Activated T-cell treated with anti-CD3 and anti-CD28 coated beads, Interleukin-2, amount 50 U/mL, for 24 hours (primary cell): ENCODE measurements around the gene MDFI.

ENCODE experiments used
- DNase-seq: peaks from one replicate; pipeline ENCODE4 v3.0.0-alpha.2; 2020
- H3K27ac Mint-ChIP-seq: 2 replicates; pipeline ENCODE4 v1.8.0; 2020; ENCODE audit warnings: mild to moderate bottlenecking, mixed read lengths
- H3K27me3 Mint-ChIP-seq: 2 replicates; pipeline ENCODE4 v1.8.0; 2020; ENCODE audit warnings: mixed read lengths
- H3K36me3 Mint-ChIP-seq: 2 replicates; pipeline ENCODE4 v1.8.0; 2020; ENCODE audit warnings: low read depth, mixed read lengths
- H3K4me1 Mint-ChIP-seq: 2 replicates; pipeline ENCODE4 v1.8.0; 2020; ENCODE audit warnings: low read depth, mixed read lengths
- H3K4me3 Mint-ChIP-seq: 2 replicates; pipeline ENCODE4 v1.8.0; 2020; ENCODE audit warnings: mild to moderate bottlenecking, moderate library complexity, mixed read lengths
- H3K9me3 Mint-ChIP-seq: 2 replicates; pipeline ENCODE4 v1.8.0; 2020; ENCODE audit warnings: mixed read lengths

The MDFI gene

GRCh38 chr6:41656002-41656691 lies 17.9 kb downstream of the MDFI start:
- DNase-seq, result no peak
- no peaks in the 10 kb centered on the region for H3K9me3 Mint-ChIP-seq
- no peak overlapping the region for H3K27ac Mint-ChIP-seq
- H3K27me3 Mint-ChIP-seq, result peaks cover 46% of the 10 kb centered on the region
- H3K4me1 Mint-ChIP-seq, result no peaks in the 10 kb centered on the region
- H3K4me3 Mint-ChIP-seq, result no peak overlapping the region
- no peaks in the 10 kb centered on the region for H3K36me3 Mint-ChIP-seq

GRCh38 chr6:41657131-41658094 lies 19.1 kb downstream of the MDFI start:
- Mint-ChIP-seq H3K4me3 (no peak overlapping the region), H3K9me3 (no peaks in the 10 kb centered on the region), H3K36me3 (no peaks in the 10 kb centered on the region), H3K27ac (no peak overlapping the region), H3K27me3 (peaks cover 58% of the 10 kb centered on the region), H3K4me1 (no peaks in the 10 kb centered on the region)
- no peak for DNase-seq

GRCh38 chr6:41658636-41659035 lies 20.4 kb downstream of the MDFI start:
- H3K9me3 Mint-ChIP-seq, result no peaks in the 10 kb centered on the region
- no peaks in the 10 kb centered on the region for H3K36me3 Mint-ChIP-seq
- H3K4me1 Mint-ChIP-seq, result no peaks in the 10 kb centered on the region
- H3K27me3 Mint-ChIP-seq, result peaks cover 64% of the 10 kb centered on the region
- no peak overlapping the region for H3K27ac Mint-ChIP-seq
- H3K4me3 Mint-ChIP-seq, result no peak overlapping the region
- DNase-seq, result no peak

- H3K27ac Mint-ChIP-seq, result no peak overlapping the region
- no peaks in the 10 kb centered on the region for H3K9me3 Mint-ChIP-seq
- no peak for DNase-seq
- H3K36me3 Mint-ChIP-seq, result no peaks in the 10 kb centered on the region
- H3K27me3 Mint-ChIP-seq, result peaks cover 58% of the 10 kb centered on the region
- H3K4me1 Mint-ChIP-seq, result no peaks in the 10 kb centered on the region
- no peak overlapping the region for H3K4me3 Mint-ChIP-seq
Observed at GRCh38 chr6:41659935-41660334, 21.7 kb downstream of the MDFI start.

- Mint-ChIP-seq H3K27ac (no peak overlapping the region), H3K4me1 (no peaks in the 10 kb centered on the region), H3K36me3 (no peaks in the 10 kb centered on the region), H3K4me3 (no peak overlapping the region), H3K9me3 (no peaks in the 10 kb centered on the region), H3K27me3 (peaks cover 28% of the 10 kb centered on the region)
- no peak for DNase-seq
Observed at GRCh38 chr6:41663568-41663967, 25.3 kb downstream of the MDFI start.

- H3K9me3 Mint-ChIP-seq, result no peaks in the 10 kb centered on the region
- H3K36me3 Mint-ChIP-seq, result no peaks in the 10 kb centered on the region
- no peak for DNase-seq
- H3K4me1 Mint-ChIP-seq, result no peaks in the 10 kb centered on the region
- H3K4me3 Mint-ChIP-seq, result no peak overlapping the region
- H3K27me3 Mint-ChIP-seq, result peaks cover 23% of the 10 kb centered on the region
- H3K27ac Mint-ChIP-seq, result no peak overlapping the region
Observed at GRCh38 chr6:41664271-41664670, 26.0 kb downstream of the MDFI start.

GRCh38 chr6:41667195-41667594 lies 28.9 kb downstream of the MDFI start:
- Mint-ChIP-seq H3K36me3 (no peaks in the 10 kb centered on the region), H3K27me3 (peaks cover 30% of the 10 kb centered on the region)

GRCh38 chr6:41668968-41669367 lies 30.7 kb downstream of the MDFI start:
- no peak for DNase-seq
- Mint-ChIP-seq H3K4me3 (no peak overlapping the region), H3K27ac (no peak overlapping the region), H3K4me1 (no peaks in the 10 kb centered on the region), H3K36me3 (no peaks in the 10 kb centered on the region), H3K27me3 (peaks cover 23% of the 10 kb centered on the region), H3K9me3 (no peaks in the 10 kb centered on the region)

More at GRCh38 chr6:41667195-41667594, 28.9 kb downstream of the MDFI start:
- no peak overlapping the region for H3K4me3 Mint-ChIP-seq
- H3K4me1 Mint-ChIP-seq, result no peaks in the 10 kb centered on the region
- no peak for DNase-seq
- no peak overlapping the region for H3K27ac Mint-ChIP-seq
- no peaks in the 10 kb centered on the region for H3K9me3 Mint-ChIP-seq

GRCh38 chr6:41670703-41671360 lies 32.6 kb downstream of the MDFI start:
- no peaks in the 10 kb centered on the region for H3K36me3 Mint-ChIP-seq
- no peaks in the 10 kb centered on the region for H3K4me1 Mint-ChIP-seq
- H3K27me3 Mint-ChIP-seq, result peaks cover 25% of the 10 kb centered on the region
- no peak overlapping the region for H3K27ac Mint-ChIP-seq
- H3K9me3 Mint-ChIP-seq, result no peaks in the 10 kb centered on the region
- no peak overlapping the region for H3K4me3 Mint-ChIP-seq
- no peak for DNase-seq

GRCh38 chr6:41671376-41671775 lies 33.1 kb downstream of the MDFI start:
- H3K27ac Mint-ChIP-seq, result no peak overlapping the region
- H3K4me3 Mint-ChIP-seq, result no peak overlapping the region
- H3K9me3 Mint-ChIP-seq, result no peaks in the 10 kb centered on the region
- peaks cover 25% of the 10 kb centered on the region for H3K27me3 Mint-ChIP-seq
- DNase-seq, result no peak
- no peaks in the 10 kb centered on the region for H3K4me1 Mint-ChIP-seq
- no peaks in the 10 kb centered on the region for H3K36me3 Mint-ChIP-seq

- DNase-seq, result no peak
- no peak overlapping the region for H3K27ac Mint-ChIP-seq
- no peak overlapping the region for H3K4me3 Mint-ChIP-seq
- peaks cover 26% of the 10 kb centered on the region for H3K27me3 Mint-ChIP-seq
- H3K9me3 Mint-ChIP-seq, result no peaks in the 10 kb centered on the region
- no peaks in the 10 kb centered on the region for H3K36me3 Mint-ChIP-seq
- no peaks in the 10 kb centered on the region for H3K4me1 Mint-ChIP-seq
Observed at GRCh38 chr6:41672016-41672415, 33.7 kb downstream of the MDFI start.

- H3K27ac Mint-ChIP-seq, result no peak overlapping the region
- H3K9me3 Mint-ChIP-seq, result no peaks in the 10 kb centered on the region
- H3K4me3 Mint-ChIP-seq, result no peak overlapping the region
- H3K27me3 Mint-ChIP-seq, result peaks cover 27% of the 10 kb centered on the region
- DNase-seq, result no peak
- no peaks in the 10 kb centered on the region for H3K36me3 Mint-ChIP-seq
- no peaks in the 10 kb centered on the region for H3K4me1 Mint-ChIP-seq
Observed at GRCh38 chr6:41672816-41673703, 34.8 kb downstream of the MDFI start.

GRCh38 chr6:41673704-41674000 lies 35.4 kb downstream of the MDFI start:
- H3K36me3 Mint-ChIP-seq, result no peaks in the 10 kb centered on the region
- no peaks in the 10 kb centered on the region for H3K9me3 Mint-ChIP-seq
- peaks cover 27% of the 10 kb centered on the region for H3K27me3 Mint-ChIP-seq
- no peaks in the 10 kb centered on the region for H3K4me1 Mint-ChIP-seq
- no peak overlapping the region for H3K4me3 Mint-ChIP-seq
- DNase-seq, result no peak
- no peak overlapping the region for H3K27ac Mint-ChIP-seq
